ENCODE results near the gene KLHL29.

KLHL29 gene

DNA sequence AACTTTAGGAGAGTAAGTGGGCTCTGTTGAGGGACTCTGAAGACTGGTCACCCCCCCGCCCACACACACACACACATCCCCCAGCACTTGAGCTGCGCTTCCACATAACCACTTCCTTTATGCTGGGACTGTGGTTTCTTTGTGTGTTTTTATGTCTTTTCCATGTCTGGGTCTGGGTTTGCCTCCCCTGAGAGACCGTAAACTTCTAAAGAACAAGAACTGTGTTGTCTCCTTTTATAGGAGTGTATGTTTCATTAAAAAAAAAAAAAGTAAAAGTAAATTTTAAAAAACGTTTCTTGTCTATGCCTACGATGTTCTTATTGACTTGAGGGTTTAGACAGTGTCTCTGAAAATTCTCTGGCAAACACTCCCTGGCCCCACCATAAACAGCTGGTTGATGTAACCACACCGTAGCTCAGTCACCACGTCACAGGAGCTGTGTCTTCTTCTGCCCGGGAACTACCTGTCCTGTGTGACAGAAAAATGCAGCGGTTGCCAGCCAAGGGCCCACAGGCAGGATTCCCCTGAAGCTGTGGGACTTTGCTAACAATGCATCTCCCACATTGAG, 68.0 kb downstream of the KLHL29 start:
- Histone ChIP-seq H3K4me3 (no peak overlapping the region), H3K27ac (no peak overlapping the region)
- DNase-seq (ENCODE audit: low spot score): peak; percentile 33
- TF ChIP-seq, protein P1, sequence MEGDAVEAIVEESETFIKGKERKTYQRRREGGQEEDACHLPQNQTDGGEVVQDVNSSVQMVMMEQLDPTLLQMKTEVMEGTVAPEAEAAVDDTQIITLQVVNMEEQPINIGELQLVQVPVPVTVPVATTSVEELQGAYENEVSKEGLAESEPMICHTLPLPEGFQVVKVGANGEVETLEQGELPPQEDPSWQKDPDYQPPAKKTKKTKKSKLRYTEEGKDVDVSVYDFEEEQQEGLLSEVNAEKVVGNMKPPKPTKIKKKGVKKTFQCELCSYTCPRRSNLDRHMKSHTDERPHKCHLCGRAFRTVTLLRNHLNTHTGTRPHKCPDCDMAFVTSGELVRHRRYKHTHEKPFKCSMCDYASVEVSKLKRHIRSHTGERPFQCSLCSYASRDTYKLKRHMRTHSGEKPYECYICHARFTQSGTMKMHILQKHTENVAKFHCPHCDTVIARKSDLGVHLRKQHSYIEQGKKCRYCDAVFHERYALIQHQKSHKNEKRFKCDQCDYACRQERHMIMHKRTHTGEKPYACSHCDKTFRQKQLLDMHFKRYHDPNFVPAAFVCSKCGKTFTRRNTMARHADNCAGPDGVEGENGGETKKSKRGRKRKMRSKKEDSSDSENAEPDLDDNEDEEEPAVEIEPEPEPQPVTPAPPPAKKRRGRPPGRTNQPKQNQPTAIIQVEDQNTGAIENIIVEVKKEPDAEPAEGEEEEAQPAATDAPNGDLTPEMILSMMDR (IDR thresholded peaks at IDR 0.05): no peak

DNA sequence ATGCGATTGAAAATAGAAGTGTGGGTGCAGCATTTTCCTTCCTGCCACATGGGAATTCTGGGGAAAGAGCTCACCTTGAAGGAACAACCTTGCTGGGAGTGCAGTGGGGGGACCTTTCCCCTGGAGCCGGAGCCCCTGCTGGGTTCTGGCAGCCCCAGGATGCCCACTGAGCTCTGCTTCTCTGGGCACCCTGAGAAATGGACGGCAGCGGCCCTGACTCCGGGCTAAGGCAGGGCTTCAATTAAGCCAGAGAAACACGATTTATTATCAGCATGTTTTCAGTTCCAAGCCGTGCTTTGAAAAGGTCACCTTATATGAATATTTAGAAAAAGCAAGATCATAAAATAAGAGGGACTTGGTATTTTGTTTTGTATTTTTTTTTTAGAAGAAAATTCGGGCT, 68.5 kb downstream of the KLHL29 start:
- peak; percentile 61 for DNase-seq (ENCODE audit: low spot score)
- TF ChIP-seq, protein P1 (IDR thresholded peaks at IDR 0.05): no peak
- H3K27ac ChIP-seq: no peak overlapping the region
- no peak overlapping the region for H3K4me3 ChIP-seq

DNA sequence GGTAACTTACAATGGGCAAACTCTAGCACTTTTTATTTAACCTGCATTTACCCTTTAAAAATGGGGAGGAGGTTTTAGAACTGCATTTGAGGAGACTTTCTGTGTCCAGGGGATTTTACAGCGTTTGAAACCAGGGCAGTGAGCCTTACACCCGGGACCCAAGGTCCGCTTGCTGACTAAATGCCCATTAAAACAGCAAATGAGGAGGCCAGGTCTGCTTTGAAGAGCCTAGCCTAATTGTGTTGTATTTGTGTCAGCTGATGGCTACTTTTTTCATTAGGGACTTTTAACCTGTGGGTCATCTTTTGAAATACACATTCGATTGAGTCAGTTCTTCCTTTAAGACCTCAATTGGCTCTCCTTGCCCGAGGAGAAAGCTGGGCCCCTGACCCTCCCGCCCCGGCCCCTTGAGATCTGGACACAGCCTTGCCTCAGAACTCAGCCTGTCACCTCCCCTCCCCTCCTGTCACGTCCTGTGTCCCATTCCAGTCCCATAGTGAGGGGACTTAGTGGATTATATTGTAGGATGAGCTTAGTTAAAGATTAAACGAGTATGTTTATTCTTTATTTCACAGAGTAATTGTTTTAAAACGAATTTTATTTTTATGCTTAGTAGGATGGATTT, 69.0 kb downstream of the KLHL29 start:
- TF ChIP-seq, protein P1 (IDR thresholded peaks at IDR 0.05): no peak
- Histone ChIP-seq H3K4me3 (no peak overlapping the region), H3K27ac (peak overlapping the region in 1 of 2 donors; percentile 33)
- DNase-seq (ENCODE audit: low spot score): peak; percentile 22

DNA sequence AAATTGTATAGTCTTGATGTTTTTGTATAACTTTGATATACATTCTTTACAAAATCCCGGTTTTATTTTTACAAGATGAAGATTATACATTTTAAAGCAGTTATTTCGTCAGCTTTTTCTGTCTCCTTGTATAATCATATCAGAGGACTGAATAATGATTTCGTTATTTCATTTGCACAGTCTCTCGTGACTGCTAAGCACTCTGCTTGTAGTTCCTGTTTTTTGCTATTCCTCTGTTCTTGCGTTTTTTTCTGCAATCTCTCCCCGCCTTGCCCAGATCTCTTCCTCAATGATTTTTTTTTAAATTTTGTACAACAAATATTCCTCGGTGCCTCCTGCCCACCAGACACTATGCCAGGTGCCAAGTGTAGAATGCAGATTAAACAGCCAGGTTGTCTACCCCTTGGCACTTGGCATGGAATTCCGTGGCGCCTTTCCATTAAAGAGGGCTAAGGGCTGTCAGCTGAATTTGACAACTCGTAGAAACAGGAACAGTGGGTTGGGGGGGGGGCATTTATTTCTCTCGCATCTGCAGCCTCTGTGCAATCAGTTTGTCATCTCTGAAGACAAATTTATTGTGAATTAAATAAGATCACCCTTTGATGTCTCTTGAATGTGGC, 69.6 kb downstream of the KLHL29 start:
- H3K4me3 ChIP-seq: no peak overlapping the region
- TF ChIP-seq, protein P1 (IDR thresholded peaks at IDR 0.05): no peak
- DNase-seq (ENCODE audit: low spot score): peak; percentile 62
- H3K27ac ChIP-seq: no peak overlapping the region

DNA sequence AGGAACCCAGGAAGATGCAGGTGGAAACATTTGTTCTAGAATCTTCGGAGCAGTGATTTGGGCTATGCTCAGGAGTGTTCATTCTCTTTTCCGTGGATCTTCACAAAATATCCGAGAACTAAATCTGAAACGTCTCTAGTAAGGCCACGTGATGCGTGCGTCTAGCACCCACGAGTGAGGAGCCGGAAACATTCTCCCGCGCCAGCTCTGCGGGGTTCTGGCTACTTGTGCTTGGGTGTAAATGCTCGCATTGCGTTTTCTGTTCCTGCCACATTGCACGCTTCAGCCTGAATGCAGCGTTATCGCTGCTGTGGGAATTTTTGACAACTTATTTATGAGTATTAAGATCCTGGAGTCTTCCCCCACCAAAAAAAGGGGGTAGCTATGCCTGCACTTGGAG, 71.4 kb downstream of the KLHL29 start:
- Histone ChIP-seq H3K27ac (no peak overlapping the region), H3K4me3 (no peak overlapping the region)
- DNase-seq (ENCODE audit: low spot score): peak; percentile 24
- TF ChIP-seq, protein P1 (IDR thresholded peaks at IDR 0.05): no peak

DNA sequence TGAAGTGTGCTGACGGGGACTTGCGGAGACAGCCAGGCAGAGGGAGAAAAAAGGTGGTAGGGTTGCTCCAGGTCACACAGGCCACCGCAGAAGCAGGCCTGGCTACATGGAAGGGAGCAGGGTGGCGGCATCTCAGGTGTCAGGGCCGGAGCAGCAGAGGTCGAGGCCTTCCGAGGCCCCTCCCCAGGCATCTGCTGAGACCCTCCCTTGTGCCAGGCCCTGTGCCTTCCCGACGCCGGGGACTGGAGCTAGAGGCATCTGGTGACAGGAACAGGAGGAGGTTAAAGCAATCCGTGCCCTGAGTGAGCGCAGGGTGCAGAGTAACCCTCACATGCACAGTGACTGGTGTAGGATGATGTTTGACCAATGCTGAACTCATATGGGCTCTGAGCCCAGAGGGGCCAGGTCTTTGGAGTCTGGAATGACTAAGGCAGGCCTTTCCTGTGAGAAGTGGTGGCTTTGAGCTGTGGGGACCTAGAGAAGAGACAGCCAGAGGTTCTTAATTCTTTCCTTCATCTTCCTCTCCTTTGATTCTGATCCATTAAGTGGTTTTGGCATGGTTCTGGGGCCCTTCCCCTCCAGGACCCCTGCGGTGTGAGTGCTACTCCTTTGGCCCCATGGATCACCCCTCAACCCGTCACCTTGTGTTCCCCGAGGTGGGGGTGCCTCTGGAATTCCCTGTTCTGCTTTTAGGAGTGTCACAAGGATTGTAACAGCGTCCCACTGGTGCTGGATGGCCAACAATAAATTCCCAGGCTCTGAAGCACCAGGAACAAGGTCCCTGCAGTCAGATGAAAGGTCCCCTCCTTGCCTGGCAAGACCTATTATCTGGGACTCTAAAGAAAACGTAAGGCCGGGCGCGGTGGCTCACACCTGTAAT, 72.1 kb downstream of the KLHL29 start:
- Histone ChIP-seq H3K4me3 (no peak overlapping the region), H3K27ac (no peak overlapping the region)
- TF ChIP-seq, protein P1 (IDR thresholded peaks at IDR 0.05): no peak
- DNase-seq (ENCODE audit: low spot score): peak; percentile 58
